GM18861 (cell line): ENCODE data around the gene KIAA1755.
"Not testable (repeated sequence)": the region's sequence is repeated elsewhere in the genome, so short reads cannot be mapped to it uniquely, and the experiment has no call there.

Experiments used
- ATAC-seq: cut with Tn5 transposase; IDR thresholded peaks from one replicate; pipeline ENCODE4 v1.9.1; 2021; ENCODE audit not compliant: unreplicated experiment

The KIAA1755 gene

DNA sequence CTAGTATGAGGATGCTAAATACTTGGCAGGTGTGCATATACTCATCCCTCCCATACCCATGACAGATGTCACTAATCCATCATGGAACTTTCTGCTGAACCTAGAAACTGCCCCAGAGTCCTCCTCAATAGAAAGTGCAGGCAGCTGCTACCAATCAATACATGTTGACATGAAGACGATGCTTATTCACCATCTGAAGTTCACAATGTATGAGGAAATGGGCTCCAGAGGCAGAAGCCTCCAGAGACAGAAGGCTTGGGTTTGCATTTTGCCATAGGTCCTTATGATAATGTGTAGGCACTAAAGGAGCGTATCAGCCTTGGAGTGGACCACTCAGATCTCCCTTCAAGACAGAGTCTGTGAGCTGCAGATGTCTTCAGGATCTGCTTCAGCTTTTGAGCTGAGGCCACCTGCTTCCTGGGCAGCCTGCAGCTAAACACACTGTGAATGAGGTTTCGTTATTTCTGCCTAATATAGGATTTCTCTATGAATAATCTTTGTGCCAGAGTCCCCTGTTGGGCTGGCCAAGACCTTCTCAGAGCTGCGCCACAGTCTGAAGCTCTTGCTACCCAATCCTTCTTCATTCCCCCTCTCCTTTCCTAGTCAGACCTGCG is 7.5 kb upstream of the KIAA1755 start:
- no peak for ATAC-seq

DNA sequence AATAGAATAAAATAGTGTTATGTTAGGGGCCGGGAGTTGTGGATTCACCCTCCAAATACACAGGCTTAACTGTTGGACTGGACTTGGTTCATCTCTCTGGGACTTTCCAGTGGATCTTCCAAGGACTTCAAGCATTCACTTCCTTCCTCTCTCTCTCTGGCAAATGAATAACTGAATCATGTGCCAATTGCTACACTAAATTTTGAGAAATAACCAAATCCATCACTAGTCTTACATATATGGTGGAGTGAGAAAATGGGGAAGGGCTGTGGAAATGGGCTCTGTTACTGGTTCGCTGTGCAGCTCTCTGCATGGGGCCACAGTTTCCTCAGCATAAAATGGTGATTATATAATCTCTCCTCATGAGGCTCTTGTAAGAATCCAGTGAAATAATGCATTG is 6.8 kb upstream of the KIAA1755 start:
- ATAC-seq = no peak

DNA sequence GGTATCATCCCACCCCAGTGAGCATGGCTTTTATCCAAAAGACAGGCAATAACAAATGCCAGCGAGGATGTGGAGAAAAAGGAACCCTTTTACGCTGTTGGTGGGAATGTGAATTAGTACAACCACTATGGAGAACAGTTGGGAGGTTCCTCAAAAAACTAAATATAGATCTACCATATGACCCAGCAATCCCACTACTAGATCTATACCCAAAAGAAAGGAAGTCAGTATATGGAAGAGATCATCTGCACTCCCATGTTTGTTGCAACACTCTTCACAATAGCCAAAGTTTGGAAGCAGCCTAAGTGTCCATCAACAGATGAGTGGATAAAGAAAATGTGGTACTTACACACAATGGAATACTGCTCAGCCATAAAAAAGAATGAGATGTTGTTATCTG is 5.9 kb upstream of the KIAA1755 start:
- ATAC-seq = no peak

DNA sequence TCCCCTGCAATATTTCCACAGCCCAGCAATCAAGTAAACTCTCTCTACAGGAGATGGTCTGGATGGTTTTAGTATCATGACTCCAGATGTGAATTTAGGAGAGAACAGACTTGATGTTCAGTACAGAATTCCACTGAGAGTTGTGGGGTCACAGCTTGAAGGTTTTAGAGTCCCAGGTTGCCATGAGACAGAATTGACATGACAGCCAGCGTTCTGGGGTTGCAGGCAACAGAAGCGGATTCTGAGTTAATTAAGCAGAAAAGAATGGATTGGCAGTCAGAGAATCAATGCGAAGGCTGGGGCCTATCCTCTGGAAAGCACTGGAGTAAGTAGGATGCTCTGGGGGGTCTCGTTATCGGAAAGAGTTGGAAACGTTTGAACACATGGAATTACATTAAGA is 2.4 kb upstream of the KIAA1755 start:
- no peak for ATAC-seq

DNA sequence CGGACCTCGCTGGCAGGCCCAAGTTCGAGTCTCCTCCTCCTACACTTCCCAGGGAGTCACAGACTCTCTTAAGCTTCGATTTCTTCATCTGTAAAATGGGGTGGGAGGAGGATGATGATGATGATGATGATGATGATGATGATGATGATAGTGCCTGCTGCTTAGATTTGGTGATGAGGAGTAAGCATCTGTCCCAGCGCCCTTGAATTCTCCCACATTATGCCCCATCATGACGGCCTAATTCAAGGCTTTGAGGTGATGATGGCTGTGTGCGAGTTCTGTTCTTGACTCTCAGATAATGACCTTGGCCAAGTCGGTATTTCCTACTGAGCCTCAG is 487 bp upstream of the KIAA1755 start:
- ATAC-seq = no peak

DNA sequence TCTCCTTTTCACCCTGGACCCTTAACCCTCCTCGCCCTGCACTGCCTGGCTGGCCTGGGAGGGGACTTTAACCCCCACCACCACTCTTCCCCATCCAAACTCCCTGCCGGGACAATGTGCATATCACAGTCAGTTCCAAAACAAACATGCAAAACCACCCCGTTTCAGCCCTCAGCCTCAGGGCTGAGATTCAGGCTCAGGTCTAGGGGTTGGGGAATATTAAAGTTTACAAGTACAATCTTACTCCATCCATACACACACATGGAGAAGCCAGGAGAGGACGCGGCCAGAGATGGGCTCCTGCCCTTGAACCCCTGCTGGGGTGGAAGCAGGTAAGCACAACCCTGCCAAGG is 534 bp downstream of the KIAA1755 start:
- no peak for ATAC-seq

DNA sequence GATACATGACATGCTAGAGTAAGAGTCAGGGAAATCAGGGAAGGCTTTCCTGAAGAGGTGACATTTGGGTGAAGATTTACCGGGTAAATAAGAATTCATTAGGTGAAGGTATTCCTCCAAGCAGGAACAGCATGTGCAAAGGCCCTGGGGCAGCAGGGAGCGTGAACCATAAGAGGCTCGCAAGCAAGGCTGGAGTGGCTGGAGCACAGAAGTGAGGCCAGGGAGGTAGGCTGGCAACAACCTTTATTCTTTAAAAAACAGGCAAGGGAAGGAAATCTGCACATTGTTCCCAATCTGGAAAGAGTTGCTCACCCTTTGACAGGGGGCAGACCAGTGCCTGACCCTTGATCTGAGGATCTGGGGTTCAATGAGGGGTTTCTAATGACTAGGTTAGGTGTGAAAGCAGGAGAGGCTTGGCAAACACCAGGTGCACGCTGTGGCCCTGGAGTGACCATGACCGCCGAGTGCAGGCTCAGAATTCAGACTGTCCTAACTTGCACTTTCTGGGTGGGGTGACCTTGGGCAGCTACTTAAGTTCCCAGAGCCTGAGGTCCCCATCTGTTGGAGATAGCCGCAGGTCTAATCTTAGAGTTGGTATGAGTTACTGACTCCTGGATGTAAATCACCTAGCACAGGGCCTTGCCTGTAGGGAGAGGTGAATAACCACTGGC is 1.9 kb downstream of the KIAA1755 start:
- no peak for ATAC-seq

DNA sequence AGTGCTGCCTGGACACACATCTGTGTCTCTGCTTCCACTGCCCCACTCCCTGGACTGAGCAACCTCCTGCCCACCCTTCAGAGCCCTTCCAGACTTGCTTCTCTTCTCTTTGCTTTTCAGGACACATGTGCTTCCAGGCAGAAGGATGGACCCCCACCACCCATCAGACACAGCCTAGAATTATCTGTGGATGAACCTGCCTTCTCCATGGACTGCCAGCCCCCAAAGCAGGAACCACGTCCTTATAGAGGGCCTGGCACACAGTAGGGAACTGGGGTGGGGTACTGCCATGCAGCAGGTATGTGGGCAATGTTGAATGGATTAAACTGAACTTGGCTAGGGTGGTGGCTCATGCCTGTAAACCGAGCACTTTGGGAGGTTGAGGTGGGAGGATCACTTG is 3.6 kb downstream of the KIAA1755 start:
- ATAC-seq = no peak

DNA sequence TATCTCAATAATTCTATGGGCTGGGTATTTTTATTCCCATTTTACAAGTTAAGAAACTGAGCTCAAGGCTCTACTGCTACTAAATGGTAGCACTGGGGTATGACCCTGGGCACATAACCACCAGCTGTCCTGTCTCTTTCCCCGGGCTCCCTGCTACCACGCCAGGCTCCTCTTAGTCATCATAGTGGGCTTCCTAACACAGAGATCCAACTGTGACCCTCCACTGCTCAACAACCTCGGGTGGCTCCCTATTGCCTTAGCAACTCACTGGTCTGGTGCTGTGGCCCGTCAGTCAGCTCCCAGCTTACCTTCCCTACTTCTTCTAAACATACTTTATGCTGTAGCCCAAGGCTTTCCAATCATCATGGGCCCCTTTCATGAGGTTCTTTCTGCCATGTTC is 4.5 kb downstream of the KIAA1755 start:
- ATAC-seq = no peak

DNA sequence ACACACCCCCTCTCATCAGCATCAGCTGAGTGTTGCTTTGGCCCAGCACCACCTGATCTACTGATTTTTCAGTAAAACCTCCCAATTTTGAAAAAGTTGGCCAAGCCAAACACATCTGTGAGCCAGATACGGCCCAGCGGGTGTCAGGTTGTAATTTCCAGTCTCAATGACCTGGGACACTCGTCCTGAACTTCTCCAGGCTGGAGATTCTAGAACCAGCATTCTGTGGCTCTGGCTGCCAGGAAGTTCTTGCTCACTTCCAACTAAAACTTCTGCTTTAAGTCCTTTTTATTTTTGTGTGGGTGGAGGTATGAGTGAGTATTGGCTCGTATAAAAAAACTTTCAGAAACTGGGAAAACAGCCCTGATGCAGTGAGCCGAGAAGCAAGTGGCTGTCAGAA is 5.1 kb downstream of the KIAA1755 start:
- ATAC-seq = no peak

DNA sequence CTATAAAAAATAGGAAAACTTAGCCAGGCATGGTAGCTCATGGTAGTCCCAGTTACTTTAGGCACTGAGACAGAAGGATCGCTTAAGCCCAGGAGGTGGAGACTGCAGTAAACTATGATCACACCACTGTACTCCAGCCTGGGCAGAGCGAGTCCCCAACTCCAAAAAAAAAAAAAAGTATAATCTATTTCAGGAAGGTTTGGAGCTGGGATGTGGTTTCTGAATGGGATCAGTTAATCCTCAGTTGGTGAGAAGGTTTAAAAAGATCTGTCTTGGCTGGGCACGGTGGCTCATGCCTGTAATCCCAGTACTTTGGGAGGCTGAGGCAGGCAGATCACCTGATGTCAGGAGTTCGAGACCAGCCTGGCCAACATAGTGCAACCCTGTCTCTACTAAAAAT is 5.9 kb downstream of the KIAA1755 start:
- ATAC-seq = not testable (repeated sequence)

DNA sequence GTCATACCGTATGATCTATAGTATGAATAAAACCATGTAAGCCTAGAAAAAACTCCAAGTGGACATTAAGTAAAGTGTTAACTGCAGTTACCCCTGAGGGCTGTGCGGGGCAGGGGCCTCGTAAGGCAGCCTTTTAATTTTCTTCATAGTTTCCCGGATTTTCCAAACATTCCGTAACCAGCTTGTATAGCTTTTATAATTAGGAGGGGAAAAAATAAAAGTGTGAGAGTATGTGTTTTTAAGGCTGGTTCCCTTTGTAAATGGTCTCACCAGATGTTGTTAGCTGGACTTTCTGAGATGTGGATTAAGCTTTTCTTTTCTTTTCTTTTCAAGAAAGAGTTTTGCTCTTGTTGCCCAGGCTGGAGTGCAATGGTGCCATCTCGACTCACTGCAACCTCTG is 7.0 kb downstream of the KIAA1755 start:
- no peak for ATAC-seq

DNA sequence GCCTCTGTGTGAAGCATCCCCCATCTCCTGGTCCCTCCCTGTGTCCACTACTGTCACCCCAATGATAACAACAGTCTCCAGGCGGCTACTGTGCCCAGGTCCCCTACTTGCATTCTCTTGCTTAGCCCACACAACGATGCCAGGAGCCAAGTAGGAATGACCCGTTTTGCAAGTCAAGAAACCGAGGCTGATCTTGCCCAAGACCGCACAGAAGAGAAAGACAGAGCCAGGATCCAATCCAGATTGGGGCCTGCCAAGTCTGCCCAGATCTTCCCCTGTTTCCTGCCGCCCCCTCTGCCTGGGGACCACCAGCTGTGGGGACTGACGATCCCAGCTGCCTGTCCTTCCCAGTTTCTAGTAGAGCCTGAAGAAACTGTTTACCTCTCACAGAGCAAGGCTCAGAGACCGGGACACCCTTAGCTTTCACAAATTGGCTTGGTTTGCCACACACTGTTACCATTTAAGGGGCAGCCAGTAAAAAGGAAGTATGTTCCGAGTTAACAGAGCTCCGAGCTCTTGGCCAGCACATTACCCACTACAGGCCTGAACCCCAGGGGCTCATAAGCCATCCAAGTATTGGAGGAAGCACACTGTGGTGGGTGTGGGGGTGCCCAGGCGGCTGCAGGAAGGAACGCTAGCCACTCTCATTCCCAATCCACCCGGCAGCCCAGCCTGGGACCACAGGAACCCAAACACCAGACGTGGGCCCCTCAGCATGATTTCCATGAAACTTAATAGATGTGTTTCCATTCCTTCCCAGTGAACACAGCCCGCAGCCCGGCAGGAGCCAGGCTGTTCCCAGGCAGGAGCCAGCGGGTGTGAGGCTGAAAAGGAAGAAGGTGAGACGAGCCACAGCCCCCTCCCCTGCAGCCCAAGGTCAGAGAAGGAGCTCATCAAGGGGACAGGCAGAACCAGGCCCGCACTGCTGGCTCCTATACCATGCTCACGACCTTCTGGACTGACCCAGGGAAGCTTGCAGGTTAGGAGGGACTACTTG is 7.9 kb downstream of the KIAA1755 start:
- no peak for ATAC-seq

DNA sequence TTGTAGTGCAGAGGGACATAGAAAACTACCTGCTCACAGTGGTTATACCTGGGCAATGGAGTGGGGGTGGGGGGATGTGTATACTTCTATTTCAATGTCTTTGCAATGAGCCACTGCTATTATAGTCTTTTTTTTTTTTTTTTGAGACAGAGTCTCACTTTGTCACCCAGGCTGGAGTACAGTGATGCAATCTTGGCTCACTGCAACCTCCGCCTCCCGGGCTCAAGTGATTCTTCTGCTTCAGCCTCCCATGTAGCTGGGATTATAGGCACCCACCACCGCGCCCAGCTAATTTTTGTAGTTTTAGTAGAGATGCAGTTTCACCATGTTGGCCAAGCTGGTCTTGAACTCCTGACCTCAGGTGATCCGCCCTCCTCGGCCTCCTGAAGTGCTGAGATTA is 9.1 kb downstream of the KIAA1755 start:
- not testable (repeated sequence) for ATAC-seq

DNA sequence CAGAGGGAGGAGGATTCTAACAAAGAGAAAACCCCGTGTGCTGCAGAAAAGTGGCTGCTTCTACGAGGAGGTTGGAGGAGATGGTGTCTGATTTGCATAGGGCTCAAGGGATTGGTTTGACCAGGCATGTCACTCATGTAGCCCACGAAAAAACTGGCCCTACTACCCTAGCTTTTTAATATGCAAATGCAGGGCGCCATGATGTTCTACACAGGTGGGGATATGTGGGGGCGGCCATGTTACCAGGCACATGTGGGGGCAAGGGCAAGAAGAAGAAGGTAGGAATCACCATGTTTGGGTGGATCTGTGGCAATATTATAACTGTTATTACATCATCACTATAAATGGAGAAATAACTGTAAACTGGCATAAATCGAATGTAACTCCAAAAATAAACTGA is 9.9 kb downstream of the KIAA1755 start:
- no peak for ATAC-seq

DNA sequence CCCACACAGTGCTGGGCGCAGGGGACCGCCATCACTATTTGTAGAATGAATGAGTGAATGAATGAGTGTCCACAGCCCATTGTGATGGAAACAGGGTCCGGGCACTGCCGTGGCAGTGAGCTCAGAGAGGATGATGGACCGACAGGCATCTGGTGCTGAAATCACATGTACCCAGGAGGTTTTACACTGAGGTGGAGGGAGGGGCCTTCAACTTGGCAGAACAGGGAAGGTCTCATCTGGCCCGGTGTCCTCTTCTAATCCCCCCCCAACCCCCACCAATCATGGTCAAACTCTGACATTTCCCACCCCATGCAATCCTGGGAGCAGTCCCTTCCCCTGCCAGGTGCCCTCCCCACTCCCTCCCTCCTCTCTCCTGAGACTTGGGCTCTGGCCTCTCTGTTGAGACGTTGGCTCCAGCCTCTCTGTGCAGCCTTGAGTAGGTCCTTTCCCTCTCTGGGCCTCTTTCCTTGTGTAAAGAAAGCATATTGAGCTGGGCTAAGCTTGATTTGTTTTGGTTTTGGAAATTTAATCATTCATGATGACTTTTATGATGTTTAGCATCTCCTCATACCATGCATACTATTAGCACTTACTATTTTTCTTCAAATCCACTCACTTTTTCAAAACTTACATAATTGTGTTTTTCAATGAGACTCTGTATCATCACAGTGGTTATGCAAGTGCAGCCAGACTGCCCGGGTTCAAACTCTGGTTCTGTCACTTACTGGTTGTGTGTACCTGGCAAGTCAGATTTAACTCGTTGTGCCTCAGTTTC is 10.8 kb downstream of the KIAA1755 start:
- ATAC-seq = no peak

DNA sequence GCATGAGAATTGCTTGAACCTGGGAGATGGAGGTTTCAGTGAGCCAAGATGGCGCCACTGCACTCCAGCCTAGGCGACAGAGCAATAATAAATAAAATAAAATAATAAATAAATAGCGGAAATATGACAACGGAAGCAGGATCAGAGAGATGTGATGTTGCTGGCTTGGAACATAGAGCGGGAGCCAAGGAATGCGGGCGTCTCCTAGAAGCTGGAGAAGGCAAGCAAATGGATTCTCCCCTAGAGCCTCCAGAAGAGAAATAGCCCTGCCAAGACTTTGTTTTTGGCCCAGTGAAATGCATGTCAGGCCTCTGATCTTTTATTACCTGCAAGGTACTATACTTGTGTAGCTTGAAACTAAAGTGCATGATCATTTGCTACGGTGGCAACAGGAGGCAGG is 12.4 kb downstream of the KIAA1755 start:
- no peak for ATAC-seq

DNA sequence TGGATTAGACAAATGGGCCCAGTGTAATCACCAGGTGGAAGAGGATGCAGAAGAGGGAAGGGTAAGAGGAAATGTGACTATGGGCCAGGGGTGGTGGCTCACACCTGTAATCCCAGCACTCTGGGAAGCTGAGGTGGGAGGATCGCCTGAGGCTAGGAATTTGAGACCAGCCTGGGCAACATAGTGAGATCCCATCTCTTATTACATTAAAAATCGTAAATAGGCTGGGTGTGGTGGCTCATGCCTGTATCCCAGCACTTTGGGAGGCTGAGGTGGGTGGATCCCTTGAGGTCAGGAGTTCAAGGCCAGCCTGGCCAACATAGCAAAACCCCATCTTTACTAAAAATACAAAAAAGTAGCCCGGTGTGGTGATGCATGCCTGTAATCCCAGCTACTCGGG is 12.8 kb downstream of the KIAA1755 start:
- not testable (repeated sequence) for ATAC-seq

DNA sequence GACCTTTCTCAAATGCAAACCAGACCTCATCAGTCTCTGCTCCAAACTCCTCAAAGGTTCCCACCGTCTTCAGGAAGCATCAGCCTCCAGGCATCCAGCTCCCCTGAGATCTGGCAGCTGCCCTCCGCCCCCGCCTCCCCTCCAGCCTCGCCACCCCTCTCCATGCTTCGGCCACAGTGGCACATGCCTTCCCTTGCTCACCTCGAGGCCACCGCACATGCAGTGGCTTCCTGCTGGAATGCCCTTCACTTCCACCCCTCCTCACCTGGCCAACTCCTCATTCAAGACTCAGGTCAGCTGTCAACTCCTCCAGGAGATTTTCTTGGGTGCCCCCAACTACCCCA is 13.4 kb downstream of the KIAA1755 start:
- no peak for ATAC-seq

DNA sequence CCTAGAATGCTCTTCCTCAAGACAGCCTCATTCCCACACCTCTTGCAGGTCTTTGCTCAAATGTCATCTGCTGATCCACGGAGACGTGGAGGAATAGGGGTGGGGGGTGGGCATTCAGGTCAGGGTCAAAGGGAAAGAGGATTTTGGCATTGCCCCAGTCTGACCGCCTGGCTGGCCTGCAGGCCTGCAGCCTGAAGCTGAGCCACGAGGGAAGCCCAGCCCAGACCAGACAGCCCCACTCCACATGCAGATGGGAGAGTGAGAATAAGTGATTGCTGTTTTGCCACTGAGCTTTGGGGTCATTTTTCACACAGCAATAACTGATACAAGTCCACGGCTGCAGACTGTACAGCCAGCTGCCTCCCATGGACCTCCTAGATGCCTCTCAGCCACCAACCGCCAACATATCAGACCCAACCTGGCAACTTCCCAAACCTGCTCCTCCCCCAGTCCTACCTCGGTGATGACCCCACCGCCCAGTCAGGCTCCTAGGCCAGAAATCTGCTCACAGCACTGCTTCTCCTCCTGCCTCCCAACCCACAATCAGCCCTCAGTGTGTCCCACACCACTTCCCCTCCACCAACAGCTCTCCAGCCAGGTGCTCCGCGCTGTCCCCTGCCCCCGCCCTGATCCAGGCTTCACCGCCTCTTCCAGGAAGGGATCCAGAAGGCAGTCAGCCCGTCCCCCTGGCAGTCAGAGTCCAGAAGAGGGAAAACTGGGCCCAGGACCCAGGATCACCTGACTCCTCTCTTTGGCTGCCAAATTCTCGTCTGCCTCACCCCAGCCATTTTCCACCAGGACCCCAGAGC is 14.0 kb downstream of the KIAA1755 start:
- no peak for ATAC-seq

DNA sequence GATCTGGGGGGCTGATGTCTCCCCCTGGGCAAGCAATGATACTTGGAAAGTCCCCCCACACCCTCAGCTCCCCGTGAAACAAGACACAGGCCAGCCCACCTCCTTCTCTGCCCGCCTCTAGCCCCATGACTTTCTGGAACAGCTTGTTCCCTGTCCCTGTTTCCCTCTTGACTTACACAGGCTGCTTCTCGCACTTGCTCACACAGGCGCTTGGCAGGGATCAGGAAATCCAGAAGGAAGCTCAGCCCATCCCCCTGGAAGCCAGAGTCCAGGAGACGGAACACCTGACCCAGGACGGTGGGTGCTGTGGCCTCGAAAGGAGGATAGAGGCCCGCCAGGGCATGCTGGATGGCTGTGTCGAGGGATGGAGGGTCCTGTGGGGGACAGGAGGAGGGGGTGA is 14.8 kb downstream of the KIAA1755 start:
- no peak for ATAC-seq
